ENCODE results near the gene UBIAD1. TPM values are rescaled to one million over a fixed set of nuclear protein-coding genes. Genes with fewer than 3 reads are reported as not detected.

The UBIAD1 gene
- total and polyA plus RNA-seq, 2 experiments from 2014 or later, result 13.7 to 31.6 TPM

DNA sequence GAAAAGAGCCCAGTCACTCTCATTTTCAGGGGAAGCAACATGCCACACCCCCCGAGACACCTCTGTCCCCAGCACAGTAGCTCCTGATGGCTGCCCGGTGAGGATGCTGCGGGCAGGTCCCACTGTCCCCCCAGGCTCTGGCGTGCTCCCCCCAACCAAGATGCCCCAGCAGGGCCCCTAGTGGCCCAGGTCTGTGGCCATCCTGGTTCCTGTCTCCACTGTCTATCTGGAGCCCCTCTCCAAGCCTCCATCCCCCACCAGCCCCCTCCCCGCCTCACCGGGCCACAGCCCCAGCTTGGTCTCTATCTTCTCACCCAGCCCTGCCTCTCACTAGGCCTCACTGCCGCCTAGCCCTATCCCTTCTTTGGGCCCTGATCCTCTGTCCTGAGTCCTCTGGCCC is 61.8 kb downstream of the UBIAD1 start:
- no peak for TF ChIP-seq EZH2phosphoT487 (IDR thresholded peaks at IDR 0.05; ENCODE audit: unreplicated experiment)
- TF ChIP-seq ZNF331 (CRISPR knock-in tag; IDR thresholded peaks at IDR 0.05; ENCODE audit: low read depth), result no peak
- TF ChIP-seq, protein P1, sequence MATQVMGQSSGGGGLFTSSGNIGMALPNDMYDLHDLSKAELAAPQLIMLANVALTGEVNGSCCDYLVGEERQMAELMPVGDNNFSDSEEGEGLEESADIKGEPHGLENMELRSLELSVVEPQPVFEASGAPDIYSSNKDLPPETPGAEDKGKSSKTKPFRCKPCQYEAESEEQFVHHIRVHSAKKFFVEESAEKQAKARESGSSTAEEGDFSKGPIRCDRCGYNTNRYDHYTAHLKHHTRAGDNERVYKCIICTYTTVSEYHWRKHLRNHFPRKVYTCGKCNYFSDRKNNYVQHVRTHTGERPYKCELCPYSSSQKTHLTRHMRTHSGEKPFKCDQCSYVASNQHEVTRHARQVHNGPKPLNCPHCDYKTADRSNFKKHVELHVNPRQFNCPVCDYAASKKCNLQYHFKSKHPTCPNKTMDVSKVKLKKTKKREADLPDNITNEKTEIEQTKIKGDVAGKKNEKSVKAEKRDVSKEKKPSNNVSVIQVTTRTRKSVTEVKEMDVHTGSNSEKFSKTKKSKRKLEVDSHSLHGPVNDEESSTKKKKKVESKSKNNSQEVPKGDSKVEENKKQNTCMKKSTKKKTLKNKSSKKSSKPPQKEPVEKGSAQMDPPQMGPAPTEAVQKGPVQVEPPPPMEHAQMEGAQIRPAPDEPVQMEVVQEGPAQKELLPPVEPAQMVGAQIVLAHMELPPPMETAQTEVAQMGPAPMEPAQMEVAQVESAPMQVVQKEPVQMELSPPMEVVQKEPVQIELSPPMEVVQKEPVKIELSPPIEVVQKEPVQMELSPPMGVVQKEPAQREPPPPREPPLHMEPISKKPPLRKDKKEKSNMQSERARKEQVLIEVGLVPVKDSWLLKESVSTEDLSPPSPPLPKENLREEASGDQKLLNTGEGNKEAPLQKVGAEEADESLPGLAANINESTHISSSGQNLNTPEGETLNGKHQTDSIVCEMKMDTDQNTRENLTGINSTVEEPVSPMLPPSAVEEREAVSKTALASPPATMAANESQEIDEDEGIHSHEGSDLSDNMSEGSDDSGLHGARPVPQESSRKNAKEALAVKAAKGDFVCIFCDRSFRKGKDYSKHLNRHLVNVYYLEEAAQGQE (IDR thresholded peaks at IDR 0.05; ENCODE audit: unreplicated experiment), result no peak
- no peak for TF ChIP-seq JUNB (IDR thresholded peaks at IDR 0.05; ENCODE audit: unreplicated experiment)
- TF ChIP-seq, protein P2, sequence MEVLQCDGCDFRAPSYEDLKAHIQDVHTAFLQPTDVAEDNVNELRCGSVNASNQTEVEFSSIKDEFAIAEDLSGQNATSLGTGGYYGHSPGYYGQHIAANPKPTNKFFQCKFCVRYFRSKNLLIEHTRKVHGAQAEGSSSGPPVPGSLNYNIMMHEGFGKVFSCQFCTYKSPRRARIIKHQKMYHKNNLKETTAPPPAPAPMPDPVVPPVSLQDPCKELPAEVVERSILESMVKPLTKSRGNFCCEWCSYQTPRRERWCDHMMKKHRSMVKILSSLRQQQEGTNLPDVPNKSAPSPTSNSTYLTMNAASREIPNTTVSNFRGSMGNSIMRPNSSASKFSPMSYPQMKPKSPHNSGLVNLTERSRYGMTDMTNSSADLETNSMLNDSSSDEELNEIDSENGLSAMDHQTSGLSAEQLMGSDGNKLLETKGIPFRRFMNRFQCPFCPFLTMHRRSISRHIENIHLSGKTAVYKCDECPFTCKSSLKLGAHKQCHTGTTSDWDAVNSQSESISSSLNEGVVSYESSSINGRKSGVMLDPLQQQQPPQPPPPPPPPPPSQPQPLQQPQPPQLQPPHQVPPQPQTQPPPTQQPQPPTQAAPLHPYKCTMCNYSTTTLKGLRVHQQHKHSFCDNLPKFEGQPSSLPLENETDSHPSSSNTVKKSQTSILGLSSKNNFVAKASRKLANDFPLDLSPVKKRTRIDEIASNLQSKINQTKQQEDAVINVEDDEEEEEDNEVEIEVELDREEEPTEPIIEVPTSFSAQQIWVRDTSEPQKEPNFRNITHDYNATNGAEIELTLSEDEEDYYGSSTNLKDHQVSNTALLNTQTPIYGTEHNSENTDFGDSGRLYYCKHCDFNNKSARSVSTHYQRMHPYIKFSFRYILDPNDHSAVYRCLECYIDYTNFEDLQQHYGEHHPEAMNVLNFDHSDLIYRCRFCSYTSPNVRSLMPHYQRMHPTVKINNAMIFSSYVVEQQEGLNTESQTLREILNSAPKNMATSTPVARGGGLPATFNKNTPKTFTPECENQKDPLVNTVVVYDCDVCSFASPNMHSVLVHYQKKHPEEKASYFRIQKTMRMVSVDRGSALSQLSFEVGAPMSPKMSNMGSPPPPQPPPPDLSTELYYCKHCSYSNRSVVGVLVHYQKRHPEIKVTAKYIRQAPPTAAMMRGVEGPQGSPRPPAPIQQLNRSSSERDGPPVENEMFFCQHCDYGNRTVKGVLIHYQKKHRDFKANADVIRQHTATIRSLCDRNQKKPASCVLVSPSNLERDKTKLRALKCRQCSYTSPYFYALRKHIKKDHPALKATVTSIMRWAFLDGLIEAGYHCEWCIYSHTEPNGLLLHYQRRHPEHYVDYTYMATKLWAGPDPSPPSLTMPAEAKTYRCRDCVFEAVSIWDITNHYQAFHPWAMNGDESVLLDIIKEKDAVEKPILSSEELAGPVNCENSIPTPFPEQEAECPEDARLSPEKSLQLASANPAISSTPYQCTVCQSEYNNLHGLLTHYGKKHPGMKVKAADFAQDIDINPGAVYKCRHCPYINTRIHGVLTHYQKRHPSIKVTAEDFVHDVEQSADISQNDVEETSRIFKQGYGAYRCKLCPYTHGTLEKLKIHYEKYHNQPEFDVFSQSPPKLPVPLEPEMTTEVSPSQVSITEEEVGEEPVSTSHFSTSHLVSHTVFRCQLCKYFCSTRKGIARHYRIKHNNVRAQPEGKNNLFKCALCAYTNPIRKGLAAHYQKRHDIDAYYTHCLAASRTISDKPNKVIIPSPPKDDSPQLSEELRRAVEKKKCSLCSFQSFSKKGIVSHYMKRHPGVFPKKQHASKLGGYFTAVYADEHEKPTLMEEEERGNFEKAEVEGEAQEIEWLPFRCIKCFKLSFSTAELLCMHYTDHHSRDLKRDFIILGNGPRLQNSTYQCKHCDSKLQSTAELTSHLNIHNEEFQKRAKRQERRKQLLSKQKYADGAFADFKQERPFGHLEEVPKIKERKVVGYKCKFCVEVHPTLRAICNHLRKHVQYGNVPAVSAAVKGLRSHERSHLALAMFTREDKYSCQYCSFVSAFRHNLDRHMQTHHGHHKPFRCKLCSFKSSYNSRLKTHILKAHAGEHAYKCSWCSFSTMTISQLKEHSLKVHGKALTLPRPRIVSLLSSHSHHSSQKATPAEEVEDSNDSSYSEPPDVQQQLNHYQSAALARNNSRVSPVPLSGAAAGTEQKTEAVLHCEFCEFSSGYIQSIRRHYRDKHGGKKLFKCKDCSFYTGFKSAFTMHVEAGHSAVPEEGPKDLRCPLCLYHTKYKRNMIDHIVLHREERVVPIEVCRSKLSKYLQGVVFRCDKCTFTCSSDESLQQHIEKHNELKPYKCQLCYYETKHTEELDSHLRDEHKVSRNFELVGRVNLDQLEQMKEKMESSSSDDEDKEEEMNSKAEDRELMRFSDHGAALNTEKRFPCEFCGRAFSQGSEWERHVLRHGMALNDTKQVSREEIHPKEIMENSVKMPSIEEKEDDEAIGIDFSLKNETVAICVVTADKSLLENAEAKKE (CRISPR knock-in tag; IDR thresholded peaks at IDR 0.05), result no peak
- TF ChIP-seq, protein P3, sequence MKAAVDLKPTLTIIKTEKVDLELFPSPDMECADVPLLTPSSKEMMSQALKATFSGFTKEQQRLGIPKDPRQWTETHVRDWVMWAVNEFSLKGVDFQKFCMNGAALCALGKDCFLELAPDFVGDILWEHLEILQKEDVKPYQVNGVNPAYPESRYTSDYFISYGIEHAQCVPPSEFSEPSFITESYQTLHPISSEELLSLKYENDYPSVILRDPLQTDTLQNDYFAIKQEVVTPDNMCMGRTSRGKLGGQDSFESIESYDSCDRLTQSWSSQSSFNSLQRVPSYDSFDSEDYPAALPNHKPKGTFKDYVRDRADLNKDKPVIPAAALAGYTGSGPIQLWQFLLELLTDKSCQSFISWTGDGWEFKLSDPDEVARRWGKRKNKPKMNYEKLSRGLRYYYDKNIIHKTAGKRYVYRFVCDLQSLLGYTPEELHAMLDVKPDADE (IDR thresholded peaks at IDR 0.05), result no peak
- no peak for TF ChIP-seq CREB1 (CRISPR knock-in tag; IDR thresholded peaks at IDR 0.05; ENCODE audit: low read depth)
- no peak for TF ChIP-seq POLR2AphosphoS5 (IDR thresholded peaks at IDR 0.05; ENCODE audit: low read depth)
- no peak for TF ChIP-seq STAT1 (IDR thresholded peaks at IDR 0.05; ENCODE audit: unreplicated experiment)
- no peak for TF ChIP-seq EZH2 (IDR thresholded peaks at IDR 0.05; ENCODE audit: low read depth, unreplicated experiment)
- no peak for TF ChIP-seq NANOG (IDR thresholded peaks at IDR 0.05; ENCODE audit: borderline replicate concordance)
- TF ChIP-seq ZNF114 (CRISPR knock-in tag; IDR thresholded peaks at IDR 0.05), result no peak
- TF ChIP-seq, protein P4, sequence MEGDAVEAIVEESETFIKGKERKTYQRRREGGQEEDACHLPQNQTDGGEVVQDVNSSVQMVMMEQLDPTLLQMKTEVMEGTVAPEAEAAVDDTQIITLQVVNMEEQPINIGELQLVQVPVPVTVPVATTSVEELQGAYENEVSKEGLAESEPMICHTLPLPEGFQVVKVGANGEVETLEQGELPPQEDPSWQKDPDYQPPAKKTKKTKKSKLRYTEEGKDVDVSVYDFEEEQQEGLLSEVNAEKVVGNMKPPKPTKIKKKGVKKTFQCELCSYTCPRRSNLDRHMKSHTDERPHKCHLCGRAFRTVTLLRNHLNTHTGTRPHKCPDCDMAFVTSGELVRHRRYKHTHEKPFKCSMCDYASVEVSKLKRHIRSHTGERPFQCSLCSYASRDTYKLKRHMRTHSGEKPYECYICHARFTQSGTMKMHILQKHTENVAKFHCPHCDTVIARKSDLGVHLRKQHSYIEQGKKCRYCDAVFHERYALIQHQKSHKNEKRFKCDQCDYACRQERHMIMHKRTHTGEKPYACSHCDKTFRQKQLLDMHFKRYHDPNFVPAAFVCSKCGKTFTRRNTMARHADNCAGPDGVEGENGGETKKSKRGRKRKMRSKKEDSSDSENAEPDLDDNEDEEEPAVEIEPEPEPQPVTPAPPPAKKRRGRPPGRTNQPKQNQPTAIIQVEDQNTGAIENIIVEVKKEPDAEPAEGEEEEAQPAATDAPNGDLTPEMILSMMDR (conservative IDR thresholded peaks at IDR 0.05; ENCODE audit: low read depth in 2 of 2), result no peak
- H2AFZ ChIP-seq, result no peak overlapping the region; the same call in 1 of the 2 replicates
- H3F3A ChIP-seq (replicated peaks; ENCODE audit: low read depth), result peaks cover 11% of the 10 kb centered on the region
- H3K9me2 ChIP-seq (ENCODE audit: insufficient read depth), result no peaks in the 10 kb centered on the region
- no peaks in the 10 kb centered on the region for H3K27me3 ChIP-seq (ENCODE audit: insufficient read depth)
- 0 out of 2 replicates have a peak overlapping the region, but pooled peaks have one; percentile 20 for H3K27ac Mint-ChIP-seq
- no peak overlapping the region for H3K27ac ChIP-seq (ENCODE audit: low read depth)
- H3K4me3 Mint-ChIP-seq, result no peak overlapping the region
- no peak overlapping the region for H3K4me3 ChIP-seq
- H3K27me3 Mint-ChIP-seq (ENCODE audit: insufficient read depth, low read depth, poor library complexity), result peaks cover 17% of the 10 kb centered on the region
- no peaks in the 10 kb centered on the region; the same call in 2 of the 3 replicates for H3K9me3 Mint-ChIP-seq
- H4K20me1 ChIP-seq (replicated peaks; ENCODE audit: insufficient read depth), result no peaks in the 10 kb centered on the region
- H3K4me2 ChIP-seq, result no peak overlapping the region
- H3K36me3 Mint-ChIP-seq (ENCODE audit: low read depth), result no peaks in the 10 kb centered on the region; the same call in 2 of the 3 replicates
- H3K79me2 ChIP-seq (replicated peaks; ENCODE audit: insufficient read depth), result no peaks in the 10 kb centered on the region
- DNase-seq (ENCODE audit: low spot score), result no peak
- peaks cover 15% of the 10 kb centered on the region for H3K4me1 ChIP-seq (ENCODE audit: insufficient read depth)
- no peak for ATAC-seq
- peaks cover 35% of the 10 kb centered on the region for H3K4me1 Mint-ChIP-seq
- H3K36me3 ChIP-seq (ENCODE audit: insufficient read depth), result no peaks in the 10 kb centered on the region
